IPS-NIHi11 (cell line): ENCODE measurements around the gene PTER.

Experiments used
- DNase-seq: peaks from one replicate; pipeline ENCODE4 v3.0.0; 2012; ENCODE audit warnings: mixed read lengths, low spot score

PTER gene

GRCh38 chr10:16544099-16544498, 107.3 kb downstream of the PTER start:
- DNase-seq, result no peak

- no peak for DNase-seq
Measured at GRCh38 chr10:16544591-16544990, 107.8 kb downstream of the PTER start.

DNA sequence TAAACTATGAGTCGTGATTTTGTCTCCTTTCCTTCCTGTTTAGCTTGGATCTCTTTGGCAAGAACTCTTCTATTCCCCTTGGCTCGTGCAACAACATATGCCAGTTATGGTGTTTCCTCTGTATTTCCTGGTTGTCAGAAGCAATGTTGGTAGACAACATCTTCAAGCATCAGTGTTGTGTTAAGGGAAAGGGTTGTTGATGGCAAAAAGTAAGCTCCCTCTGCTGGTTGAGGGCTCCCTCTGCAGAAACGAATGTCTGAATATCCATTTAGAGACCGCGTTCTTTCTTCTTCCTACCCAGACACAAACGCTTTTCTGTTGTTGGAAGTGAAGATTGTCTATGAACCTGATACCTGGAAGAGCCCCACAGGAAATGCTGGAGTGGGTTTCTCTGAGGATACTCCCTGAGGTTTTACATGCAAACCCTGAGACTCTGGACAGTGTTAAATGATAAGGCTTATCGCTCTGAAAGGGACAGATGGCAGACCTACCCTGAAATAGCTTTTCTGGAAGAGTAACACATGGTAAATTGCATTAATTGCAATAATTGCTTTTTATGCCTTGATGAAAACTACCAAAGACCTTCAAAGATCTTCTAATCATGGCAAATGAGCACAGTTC, 108.4 kb downstream of the PTER start:
- DNase-seq, result peak; percentile 72

GRCh38 chr10:16547973-16548372, 111.2 kb downstream of the PTER start:
- no peak for DNase-seq

DNA sequence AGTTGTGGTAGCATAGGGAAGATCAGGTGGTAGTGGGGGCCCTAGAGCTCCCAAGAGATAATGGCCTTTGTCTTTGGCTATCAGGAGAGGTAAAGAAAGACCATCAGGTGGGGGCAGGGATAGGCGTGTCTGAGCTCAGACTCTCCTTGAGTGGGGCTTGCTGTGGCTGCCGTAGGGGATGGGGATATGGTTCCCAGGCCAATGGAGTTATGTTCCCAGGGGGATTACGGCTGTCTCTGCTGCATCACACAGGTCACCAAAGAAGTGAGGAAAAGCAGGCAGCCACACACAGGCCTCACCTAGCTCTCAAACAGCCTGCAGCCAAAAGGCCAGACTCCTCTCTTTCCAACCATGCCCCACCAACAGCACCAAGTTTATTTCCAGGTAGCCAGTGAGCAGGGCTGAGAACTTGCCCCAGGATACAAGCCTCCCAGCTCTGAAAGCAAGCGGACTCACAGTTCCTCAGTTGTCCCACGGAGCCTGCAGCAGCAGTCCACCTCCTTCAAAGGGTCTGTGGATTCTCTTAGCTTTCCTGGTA, 122.5 kb downstream of the PTER start:
- DNase-seq, result no peak

- DNase-seq, result no peak
Measured at GRCh38 chr10:16562891-16563290, 126.1 kb downstream of the PTER start.
